Kidney tubule cell (primary cell): ENCODE measurements around the gene BICC1.

Source experiments
- DNase-seq: peaks from one replicate; pipeline ENCODE4 v3.0.0-alpha.2; 2018; ENCODE audit warnings: low spot score

Gene BICC1

GRCh38 chr10:58516119-58516518 lies 3.4 kb downstream of the BICC1 start:
- DNase-seq, result peak; percentile 94

GRCh38 chr10:58516671-58517070 lies 4.0 kb downstream of the BICC1 start:
- DNase-seq, result peak; percentile 42

GRCh38 chr10:58517081-58517480 lies 4.4 kb downstream of the BICC1 start:
- DNase-seq, result peak; percentile 78

- DNase-seq, result peak; percentile 42
Measured at GRCh38 chr10:58517491-58518355, 5.1 kb downstream of the BICC1 start.

- DNase-seq, result peak; percentile 97
Measured at GRCh38 chr10:58518775-58519174, 6.1 kb downstream of the BICC1 start.

GRCh38 chr10:58529077-58529728 lies 16.5 kb downstream of the BICC1 start:
- no peak for DNase-seq

- peak; percentile 80 for DNase-seq
Measured at GRCh38 chr10:58531084-58531695, 18.5 kb downstream of the BICC1 start.

- no peak for DNase-seq
Measured at GRCh38 chr10:58535311-58535710, 22.6 kb downstream of the BICC1 start.

- no peak for DNase-seq
Measured at GRCh38 chr10:58543141-58543540, 30.5 kb downstream of the BICC1 start.

- DNase-seq, result no peak
Measured at GRCh38 chr10:58544135-58544534, 31.5 kb downstream of the BICC1 start.

GRCh38 chr10:58545427-58545826 lies 32.8 kb downstream of the BICC1 start:
- DNase-seq, result no peak

GRCh38 chr10:58546137-58546536 lies 33.5 kb downstream of the BICC1 start:
- DNase-seq, result no peak

GRCh38 chr10:58546722-58547445 lies 34.2 kb downstream of the BICC1 start:
- no peak for DNase-seq

GRCh38 chr10:58547963-58548362 lies 35.3 kb downstream of the BICC1 start:
- DNase-seq, result no peak

GRCh38 chr10:58554316-58554715 lies 41.6 kb downstream of the BICC1 start:
- DNase-seq, result peak; percentile 36

GRCh38 chr10:58555170-58555929 lies 42.7 kb downstream of the BICC1 start:
- DNase-seq, result peak; percentile 96

- no peak for DNase-seq
Measured at GRCh38 chr10:58555930-58556311, 43.2 kb downstream of the BICC1 start.

- no peak for DNase-seq
Measured at GRCh38 chr10:58556516-58557165, 44.0 kb downstream of the BICC1 start.

GRCh38 chr10:58557714-58558113 lies 45.0 kb downstream of the BICC1 start:
- no peak for DNase-seq

- DNase-seq, result no peak
Measured at GRCh38 chr10:58560068-58560467, 47.4 kb downstream of the BICC1 start.

- no peak for DNase-seq
Measured at GRCh38 chr10:58565271-58565670, 52.6 kb downstream of the BICC1 start.
